Breast epithelium (tissue), 4 donors: Measurements from ENCODE around the gene SLC17A7. TPM values are rescaled to one million over a fixed set of nuclear protein-coding genes. Genes with fewer than 3 reads are reported as not detected.

Experiments used
- DNase-seq, 2 donors: peaks; one replicate each; pipeline ENCODE4 v3.0.0-alpha.2; 2019; ENCODE audit warnings: low spot score in 2 of 2
- H3K27ac ChIP-seq, 2 donors: fragments of 200-600 bp; sonication (generic) in 1 of 2; one replicate each; pipeline ENCODE4 v1.5.1; 2016 to 2019; ENCODE audit warnings: mild to moderate bottlenecking in 1 of 2
- H3K27me3 ChIP-seq, 2 donors: fragments of 200-600 bp; sonication (generic) in 1 of 2; one replicate each; pipeline versions ENCODE4 v1.5.1 to v1.6.0; 2017 to 2019; ENCODE audit warnings: control low read depth in 1 of 2, mild to moderate bottlenecking in 1 of 2
- H3K36me3 ChIP-seq: fragments of 200-600 bp; one replicate; pipeline ENCODE4 v1.5.1; 2019
- H3K4me1 ChIP-seq, 2 donors: fragments of 200-600 bp; sonication (generic); one replicate each; pipeline ENCODE4 v1.5.1; 2016 to 2019; ENCODE audit warnings: control low read depth in 1 of 2
- H3K4me3 ChIP-seq, 3 donors: fragments of 200-600 bp; sonication (generic); 1 replicate in 2 of 3; 2 replicates in 1 of 3; pipeline ENCODE4 v1.5.1; 2016 to 2019; ENCODE audit warnings: mild to moderate bottlenecking in 3 of 3, moderate library complexity in 2 of 3
- H3K9me3 ChIP-seq, 2 donors: fragments of 200-600 bp; sonication (generic) in 1 of 2; one replicate each; pipeline ENCODE4 v1.5.1; 2016 to 2019; ENCODE audit warnings: control low read depth in 1 of 2
- POLR2A ChIP-seq: fragments of 450-650 bp; IDR thresholded peaks from one replicate; pipeline ENCODE4 v1.6.1; 2016; ENCODE audit warnings: antibody characterized with exemption, mild to moderate bottlenecking, moderate library complexity
- POLR2AphosphoS5 ChIP-seq, 3 donors: sonication (generic); formaldehyde crosslinking; IDR thresholded peaks; one replicate each; pipeline ENCODE4 v1.6.1; 2017; ENCODE audit warnings: antibody characterized with exemption in 3 of 3
- intact Hi-C: fragments of 100-400 bp; cut with DNase I; formaldehyde crosslinking; loops from one replicate; pipeline ENCODE4 v1.15.1; 2023; ENCODE audit warnings: low total_unique reads
- total RNA-seq, 3 donors: library from RNA; depleted of rRNA; stranded (reverse); fragments of >200 nt; gene quantifications; one replicate each; pipeline ENCODE4 v1.1.0, GENCODE V29; 2016
- TF ChIP-seq, protein P1 (sequence below), 3 donors: fragments of 450-650 bp; IDR thresholded peaks; one replicate each; pipeline ENCODE4 v1.5.1; 2016 to 2017; ENCODE audit warnings: antibody characterized with exemption in 3 of 3, mild to moderate bottlenecking in 3 of 3, moderate library complexity in 3 of 3

SLC17A7 gene
- total RNA-seq, 3 donors from 2014 or later, result 0.44 to 4.3 (median 0.98) TPM

DNA sequence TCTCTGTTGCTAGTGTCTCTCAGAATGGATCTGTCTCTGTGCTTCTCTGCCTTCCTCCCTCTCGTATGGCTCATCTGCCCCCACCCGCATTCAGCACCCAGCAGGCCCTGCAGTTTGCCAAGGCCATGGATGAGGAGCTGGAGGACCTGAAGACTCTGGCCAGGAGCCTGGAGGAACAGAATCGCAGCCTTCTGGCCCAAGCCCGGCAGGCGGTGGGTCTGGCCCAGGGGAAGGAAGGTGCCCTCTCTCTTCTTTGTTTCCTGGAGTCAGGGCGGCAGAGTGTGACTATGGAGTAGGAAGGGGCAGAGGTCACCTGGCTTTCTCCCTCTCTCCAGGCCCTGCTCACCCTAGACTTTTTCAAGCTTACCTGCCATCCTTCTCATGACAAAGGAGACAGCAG is 42.4 kb downstream of the SLC17A7 start:
- Histone ChIP-seq H3K27ac (no peak overlapping the region), H3K4me3 (no peak overlapping the region), H3K36me3 (no peaks in the 10 kb centered on the region), H3K4me1 (no peaks in the 10 kb centered on the region), H3K27me3 (no peaks in the 10 kb centered on the region), H3K9me3 (no peaks in the 10 kb centered on the region)
- intact Hi-C loops, result no loop called here
- no peak for DNase-seq
- no peak for TF ChIP-seq POLR2A
- TF ChIP-seq, protein P1, sequence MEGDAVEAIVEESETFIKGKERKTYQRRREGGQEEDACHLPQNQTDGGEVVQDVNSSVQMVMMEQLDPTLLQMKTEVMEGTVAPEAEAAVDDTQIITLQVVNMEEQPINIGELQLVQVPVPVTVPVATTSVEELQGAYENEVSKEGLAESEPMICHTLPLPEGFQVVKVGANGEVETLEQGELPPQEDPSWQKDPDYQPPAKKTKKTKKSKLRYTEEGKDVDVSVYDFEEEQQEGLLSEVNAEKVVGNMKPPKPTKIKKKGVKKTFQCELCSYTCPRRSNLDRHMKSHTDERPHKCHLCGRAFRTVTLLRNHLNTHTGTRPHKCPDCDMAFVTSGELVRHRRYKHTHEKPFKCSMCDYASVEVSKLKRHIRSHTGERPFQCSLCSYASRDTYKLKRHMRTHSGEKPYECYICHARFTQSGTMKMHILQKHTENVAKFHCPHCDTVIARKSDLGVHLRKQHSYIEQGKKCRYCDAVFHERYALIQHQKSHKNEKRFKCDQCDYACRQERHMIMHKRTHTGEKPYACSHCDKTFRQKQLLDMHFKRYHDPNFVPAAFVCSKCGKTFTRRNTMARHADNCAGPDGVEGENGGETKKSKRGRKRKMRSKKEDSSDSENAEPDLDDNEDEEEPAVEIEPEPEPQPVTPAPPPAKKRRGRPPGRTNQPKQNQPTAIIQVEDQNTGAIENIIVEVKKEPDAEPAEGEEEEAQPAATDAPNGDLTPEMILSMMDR (IDR thresholded peaks at IDR 0.05), result no peak
- TF ChIP-seq POLR2AphosphoS5 (IDR thresholded peaks at IDR 0.05), result no peak

DNA sequence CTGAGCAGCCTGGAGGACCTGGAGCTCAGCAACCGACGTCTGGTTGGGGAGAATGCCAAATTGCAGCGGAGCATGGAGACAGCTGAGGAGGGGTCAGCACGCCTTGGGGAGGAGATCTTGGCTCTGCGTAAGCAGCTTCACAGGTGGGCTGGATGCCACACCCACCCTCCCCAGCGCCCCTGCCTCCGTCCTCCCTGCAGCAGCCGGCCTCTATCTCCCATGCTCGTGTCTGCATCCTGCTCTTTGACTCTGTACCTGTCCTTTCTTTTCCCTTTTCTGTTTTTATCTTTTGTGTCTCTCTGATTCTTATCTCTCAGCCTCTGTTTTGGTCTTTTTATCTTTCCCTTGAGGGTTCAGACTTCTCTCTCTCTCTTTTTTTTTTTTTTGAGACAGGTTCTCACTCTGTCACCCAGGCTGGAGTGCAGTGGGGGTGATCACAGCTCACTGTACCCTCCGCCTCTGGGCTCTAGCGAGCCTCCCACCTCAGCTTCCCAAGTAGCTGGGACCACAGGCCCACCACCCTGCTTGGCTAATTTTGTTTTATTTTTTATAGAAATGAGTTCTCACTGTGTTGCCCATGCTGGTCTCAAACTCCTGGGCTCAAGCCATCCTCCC is 43.2 kb downstream of the SLC17A7 start:
- no peak for TF ChIP-seq POLR2A
- TF ChIP-seq, protein P1 (IDR thresholded peaks at IDR 0.05), result no peak
- TF ChIP-seq POLR2AphosphoS5 (IDR thresholded peaks at IDR 0.05), result no peak
- intact Hi-C loops, result no loop called here
- Histone ChIP-seq H3K4me1 (no peaks in the 10 kb centered on the region), H3K9me3 (no peaks in the 10 kb centered on the region), H3K27me3 (no peaks in the 10 kb centered on the region), H3K4me3 (no peak overlapping the region), H3K27ac (no peak overlapping the region), H3K36me3 (no peaks in the 10 kb centered on the region)
- DNase-seq, result no peak

DNA sequence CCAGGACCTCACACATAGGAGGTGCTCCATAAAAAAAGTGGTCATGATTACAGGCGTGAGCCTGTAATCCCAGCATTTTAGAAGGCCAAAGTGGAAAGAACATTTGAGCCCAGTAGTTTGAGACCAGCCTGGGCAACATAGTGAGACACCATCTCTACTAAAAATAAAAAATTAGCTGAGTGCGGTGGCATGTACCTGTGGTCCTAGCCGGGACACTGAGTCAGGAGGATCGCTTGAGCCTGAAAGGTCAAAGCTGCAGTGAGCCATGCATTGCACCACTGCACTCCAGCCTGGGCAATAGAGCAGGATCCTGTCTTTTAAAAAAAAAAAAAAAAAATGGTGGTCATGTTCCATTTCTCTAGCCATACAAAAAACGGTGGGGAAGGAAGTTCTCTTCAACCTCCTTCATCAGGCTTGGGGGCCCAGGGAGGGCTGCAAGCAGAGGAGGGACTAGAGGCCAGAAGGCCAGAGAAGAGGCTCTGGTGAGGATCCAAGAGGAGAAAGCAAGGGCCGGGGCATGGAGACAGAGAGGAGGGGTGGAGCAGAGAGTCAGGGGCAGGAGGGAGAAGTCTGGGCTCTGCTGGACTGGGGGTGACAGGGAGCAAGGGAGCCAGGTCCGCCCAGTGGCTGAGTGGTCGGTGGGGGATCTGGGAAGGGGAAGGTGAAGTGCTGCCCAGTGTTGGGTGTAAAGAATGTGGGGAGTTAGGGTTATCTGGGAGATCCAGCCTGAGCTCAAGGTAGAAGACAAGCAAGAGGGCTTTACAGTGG is 44.4 kb downstream of the SLC17A7 start:
- Histone ChIP-seq H3K9me3 (no peaks in the 10 kb centered on the region), H3K27ac (no peak overlapping the region), H3K36me3 (no peaks in the 10 kb centered on the region), H3K4me1 (no peaks in the 10 kb centered on the region), H3K4me3 (no peak overlapping the region), H3K27me3 (no peaks in the 10 kb centered on the region)
- DNase-seq, result no peak
- intact Hi-C loops, result no loop called here
- TF ChIP-seq POLR2A (no peak), POLR2AphosphoS5 (IDR thresholded peaks at IDR 0.05) (no peak)
- TF ChIP-seq, protein P1 (IDR thresholded peaks at IDR 0.05), result no peak

DNA sequence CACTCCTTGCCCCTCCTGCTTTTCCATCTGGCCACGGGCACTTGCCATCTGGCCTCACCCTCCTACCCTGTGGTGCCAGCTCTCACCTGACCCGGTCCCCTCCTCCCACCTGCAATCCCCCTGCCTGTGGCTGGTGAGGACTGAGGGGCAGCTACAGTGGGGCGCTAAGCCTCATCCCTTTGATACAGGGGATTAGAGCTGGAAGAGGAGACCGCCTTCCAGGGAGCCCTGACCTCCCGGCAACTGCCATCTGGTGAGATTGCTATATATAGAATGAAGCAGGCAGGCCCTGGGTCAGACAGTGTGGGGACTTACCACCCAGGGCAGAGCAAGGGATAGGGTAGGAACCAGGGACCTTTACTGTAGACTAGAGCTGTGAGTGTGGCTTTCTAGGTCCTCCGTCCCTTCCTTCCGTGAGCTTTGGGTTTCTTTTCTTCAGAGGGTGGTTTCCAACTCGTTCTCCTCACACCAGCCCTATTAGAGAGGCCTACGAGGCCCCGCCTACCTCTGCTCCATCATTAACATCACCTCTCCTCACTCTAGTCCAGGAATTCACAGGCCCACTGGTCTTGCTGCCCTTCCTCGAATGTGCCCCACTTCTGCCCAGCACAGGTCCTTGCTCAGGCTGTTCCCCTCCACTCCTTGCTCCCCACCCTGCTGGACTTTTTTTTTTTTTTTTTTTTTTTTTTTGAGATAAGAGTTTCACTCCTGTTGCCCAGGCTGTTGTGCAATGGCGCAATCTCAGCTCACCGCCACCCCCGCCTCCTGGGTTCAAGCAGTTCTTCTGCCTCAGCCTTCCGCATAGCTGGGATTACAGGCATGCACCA is 45.5 kb downstream of the SLC17A7 start:
- H3K36me3 ChIP-seq, result no peaks in the 10 kb centered on the region
- TF ChIP-seq POLR2A (no peak), POLR2AphosphoS5 (IDR thresholded peaks at IDR 0.05) (no peak)
- TF ChIP-seq, protein P1 (IDR thresholded peaks at IDR 0.05), result no peak
- no peaks in the 10 kb centered on the region for H3K9me3 ChIP-seq
- H3K27ac ChIP-seq, result no peak overlapping the region
- no peak overlapping the region for H3K4me3 ChIP-seq
- no peaks in the 10 kb centered on the region for H3K27me3 ChIP-seq
- no peaks in the 10 kb centered on the region for H3K4me1 ChIP-seq
- no peak for DNase-seq
- intact Hi-C loops, result no loop called here
